ENCODE results near the gene TEX54.

GRCh38 chr11:62842171-62842741, 9.6 kb upstream of the TEX54 start:
- TF ChIP-seq CTCF (IDR thresholded peaks at IDR 0.05; ENCODE audit: poor library complexity) = no peak
- TF ChIP-seq EZH2 (IDR thresholded peaks at IDR 0.05; ENCODE audit: borderline replicate concordance) = no peak
- TF ChIP-seq EZH2phosphoT487 (IDR thresholded peaks at IDR 0.05; ENCODE audit: low read depth, severe bottlenecking, unreplicated experiment) = no peak
